Globus pallidus (tissue), 1 donor: ENCODE results near the gene ANKS1B.
"Not testable (repeated sequence)": the region's sequence is repeated elsewhere in the genome, so short reads cannot be mapped to it uniquely, and the experiment has no call there.

Experiments used
- DNase-seq: peaks from one replicate; pipeline ENCODE4 v3.0.0-alpha.2; 2015; ENCODE audit warnings: low spot score

ANKS1B gene

DNA sequence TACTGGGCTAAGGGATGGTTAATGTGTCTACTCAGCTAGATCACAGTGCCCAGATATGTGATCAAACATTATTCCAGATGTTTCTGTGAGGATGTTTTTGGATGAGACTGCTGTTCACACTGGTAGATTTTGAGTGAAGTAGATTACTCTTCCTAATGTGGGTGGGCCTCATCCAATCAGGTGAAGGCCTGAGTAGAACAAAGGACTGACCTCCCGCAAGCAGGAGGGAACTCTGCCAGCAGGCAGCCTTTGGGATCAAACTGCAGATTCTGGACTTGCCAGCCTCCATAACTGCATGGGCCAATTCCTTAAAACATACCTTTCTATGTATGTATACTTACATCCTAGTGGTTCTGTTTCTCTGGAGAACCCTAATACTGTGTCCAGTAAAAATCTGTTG is 1120.4 kb downstream of the ANKS1B start:
- DNase-seq = no peak

DNA sequence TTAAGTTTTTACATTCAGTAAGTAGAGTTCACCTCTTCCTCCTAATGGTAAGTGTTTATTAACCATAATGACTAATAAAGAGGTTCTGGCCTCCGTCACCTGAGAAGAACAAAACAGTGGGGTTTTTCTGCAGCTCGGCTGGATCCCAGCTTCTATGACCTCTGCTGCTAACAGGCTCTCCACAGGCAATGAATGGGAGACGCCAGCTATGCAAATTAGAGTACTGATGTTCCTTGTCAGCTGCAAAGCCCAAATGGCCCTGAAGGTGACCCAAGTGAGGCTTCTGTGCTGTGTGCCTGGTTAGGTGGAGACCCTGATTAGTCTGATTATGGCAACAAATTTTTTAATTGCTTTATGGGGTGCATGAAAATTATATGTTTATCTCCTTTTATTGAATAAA is 1121.6 kb downstream of the ANKS1B start:
- DNase-seq = peak; percentile 66

DNA sequence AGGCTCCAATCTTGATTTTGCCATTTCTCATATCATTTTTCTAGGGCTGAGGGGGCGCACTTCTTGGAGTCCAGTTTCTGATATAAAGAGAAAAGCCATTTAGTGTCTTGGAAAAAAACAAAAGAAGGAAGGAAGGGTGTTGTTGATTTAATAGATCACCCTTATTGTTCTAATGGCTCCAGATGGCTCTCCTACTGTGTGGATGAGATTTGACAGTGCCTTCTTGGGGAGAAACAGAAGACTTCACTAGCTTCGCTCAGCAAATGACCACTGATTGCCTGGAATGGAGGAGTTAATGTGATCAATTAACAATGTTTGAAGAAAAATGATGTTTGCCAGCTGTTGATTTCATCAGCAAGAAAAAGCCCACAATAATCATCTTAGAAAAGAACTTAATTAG is 1123.5 kb downstream of the ANKS1B start:
- no peak for DNase-seq

DNA sequence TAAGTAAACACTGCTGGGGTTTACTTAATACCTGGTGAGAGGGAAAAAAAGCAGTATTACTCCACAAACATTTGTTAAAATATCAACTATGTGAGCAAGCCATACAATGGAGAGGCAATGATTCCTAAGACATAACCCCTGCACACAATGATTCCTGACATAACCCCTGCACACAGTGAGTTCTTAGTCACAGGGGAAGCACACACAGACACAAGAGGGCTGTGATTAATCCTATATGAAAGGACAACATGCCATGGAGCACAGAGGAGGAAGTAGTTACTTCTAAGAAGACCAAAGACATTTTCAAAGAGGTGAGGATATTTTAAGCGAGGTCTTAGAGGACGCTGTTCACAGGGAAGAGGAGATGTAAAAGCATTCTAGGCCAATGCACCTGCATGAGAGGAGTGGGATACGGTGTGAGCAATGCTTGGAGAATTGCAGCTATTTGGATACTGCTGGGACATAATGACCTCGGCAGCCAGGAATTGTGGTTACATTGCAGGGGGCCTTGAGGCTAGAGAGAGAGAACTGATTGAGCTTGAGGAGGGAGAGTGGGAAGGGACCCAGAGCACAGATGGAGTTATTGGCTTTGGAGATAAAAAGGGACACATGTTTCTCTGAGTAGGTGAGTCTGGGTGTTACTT is 1127.7 kb downstream of the ANKS1B start:
- no peak for DNase-seq

DNA sequence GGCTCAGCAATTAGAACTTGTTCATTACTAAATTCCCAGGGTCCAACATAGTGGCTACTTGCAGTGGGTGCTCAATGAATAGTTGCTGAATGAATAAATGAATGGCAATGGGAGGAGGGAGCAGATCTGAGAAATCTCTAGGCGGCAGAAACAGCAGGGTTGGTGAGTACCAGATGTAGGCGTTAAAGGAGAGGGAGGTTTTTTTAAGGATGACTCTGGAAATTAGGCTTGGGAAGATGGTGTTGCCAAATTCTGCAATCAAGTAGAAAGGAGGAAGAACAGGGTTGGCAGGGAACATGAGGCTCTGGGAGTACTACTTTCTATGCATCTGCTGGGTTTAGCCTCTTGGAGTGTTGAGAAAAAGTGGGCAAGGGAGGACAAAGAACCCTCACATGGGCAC is 1132.6 kb downstream of the ANKS1B start:
- no peak for DNase-seq

DNA sequence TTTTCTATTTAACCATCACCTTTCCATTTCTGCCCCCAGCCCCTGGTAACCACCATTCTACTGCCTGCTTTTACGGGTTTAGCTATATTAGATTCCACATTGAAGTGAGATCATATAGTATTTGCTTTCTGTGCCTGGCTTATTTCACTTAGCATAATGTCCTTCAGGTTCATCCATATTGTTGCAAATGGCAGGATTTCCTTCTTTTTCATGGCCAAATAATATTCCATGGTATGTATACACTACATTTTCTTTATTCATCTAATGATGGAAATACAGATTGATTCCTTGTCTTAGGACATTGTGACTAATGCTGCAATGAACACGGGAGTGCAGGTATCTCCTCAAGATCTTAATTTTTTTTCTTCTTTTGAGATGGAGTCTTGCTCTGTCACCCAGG is 1137.5 kb downstream of the ANKS1B start:
- no peak for DNase-seq

DNA sequence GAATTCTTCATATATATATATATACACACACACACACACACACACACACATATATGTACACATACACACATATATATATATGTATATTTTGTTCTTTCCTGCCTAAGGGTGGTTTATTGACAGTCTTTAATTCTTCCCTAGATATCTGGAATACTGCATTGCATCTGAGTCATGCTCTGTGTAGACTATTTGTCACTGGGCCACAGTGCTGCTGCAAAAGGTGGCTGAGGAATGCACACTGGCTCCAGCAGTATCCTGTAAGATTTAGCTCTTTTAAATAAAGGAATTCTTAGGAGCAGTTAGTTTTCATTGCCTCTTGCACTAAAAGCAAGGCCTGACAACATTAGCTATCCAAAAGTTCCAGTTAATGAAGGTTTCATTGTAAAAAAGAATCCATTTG is 1138.8 kb downstream of the ANKS1B start:
- DNase-seq = no peak

DNA sequence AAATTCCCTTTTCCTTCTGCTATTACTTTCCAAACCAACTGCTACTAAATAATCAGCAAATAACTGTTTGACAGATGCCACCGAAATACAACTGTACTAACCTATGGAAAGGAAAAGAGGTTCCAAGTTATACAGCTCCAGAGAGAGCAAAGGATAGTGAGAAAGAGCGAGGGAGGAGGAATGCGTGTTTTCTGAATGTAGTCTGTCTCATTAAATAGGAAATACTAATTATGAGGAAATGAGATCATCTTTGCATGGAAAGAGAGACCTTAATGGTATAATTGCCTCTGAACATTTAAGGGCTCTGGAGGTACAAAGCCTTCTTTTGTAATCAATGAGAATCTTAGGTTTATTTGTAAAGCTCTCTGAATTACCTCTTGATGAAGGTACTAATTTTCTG is 1144.4 kb downstream of the ANKS1B start:
- no peak for DNase-seq

DNA sequence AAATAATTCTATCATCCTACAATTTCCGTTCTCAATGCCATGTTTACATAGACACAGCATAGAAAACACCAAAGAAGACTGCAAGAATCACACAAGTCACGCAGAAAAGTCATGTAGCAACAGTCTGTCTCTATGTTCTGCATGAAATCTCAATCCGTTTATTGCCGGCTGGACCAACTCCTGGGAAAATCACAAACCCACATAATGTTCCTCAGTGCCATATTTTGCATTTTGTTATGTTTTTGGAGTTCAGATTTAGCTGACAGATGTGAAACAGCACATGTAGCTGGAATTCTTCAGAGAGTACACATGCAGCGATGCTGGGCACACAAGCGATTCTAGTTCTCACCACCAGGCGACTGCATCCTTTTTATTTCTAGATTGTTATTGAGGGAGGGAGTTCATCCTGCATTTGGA is 1146.5 kb downstream of the ANKS1B start:
- DNase-seq = peak; percentile 70

DNA sequence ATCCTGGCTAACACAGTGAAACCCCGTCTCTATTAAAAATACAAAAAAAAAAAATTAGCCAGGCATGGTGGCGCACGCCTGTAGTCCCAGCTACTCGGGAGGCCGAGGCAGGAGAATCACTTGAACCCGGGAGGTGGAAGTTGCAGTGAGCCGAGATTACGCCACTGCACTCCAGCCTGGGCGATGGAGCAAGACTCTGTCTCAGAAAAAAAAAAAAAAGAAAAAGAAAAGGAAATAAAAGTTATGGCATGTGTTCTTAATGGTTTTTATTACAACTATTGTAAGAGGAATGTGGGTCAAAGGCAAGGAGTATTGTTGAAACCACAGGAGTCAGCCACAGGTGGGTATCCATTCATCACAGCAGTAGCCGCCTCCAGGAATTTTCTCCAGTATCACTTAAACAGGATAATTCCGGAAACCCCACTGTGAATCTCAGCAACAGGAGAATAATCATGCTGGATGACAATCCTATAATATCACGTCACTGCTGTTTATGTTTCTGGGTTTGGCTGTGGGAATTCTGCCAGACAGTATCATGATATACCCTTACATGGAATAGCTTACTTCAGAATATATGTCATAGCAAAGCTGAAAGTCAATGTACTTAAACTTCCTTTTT is 1147.5 kb downstream of the ANKS1B start:
- not testable (repeated sequence) for DNase-seq

DNA sequence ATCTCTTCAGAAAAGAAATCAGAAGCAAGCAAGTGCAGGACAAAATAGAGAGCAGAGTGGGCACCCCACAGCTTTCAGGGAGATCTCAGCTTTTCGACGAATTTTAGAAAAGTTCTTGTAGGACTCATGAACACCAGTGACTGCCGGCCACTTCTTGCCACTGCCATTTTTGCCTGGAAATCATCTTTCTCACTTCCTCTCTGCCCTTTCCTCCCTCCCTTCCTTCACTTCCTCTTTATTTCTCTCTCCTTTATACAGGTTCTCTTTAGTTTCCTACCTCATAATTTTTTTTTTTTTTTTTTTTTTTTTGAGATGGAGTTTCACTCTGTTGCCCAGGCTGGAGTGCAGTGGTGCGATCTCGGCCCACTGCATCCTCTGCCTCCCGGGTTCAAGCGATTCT is 1154.1 kb downstream of the ANKS1B start:
- no peak for DNase-seq

DNA sequence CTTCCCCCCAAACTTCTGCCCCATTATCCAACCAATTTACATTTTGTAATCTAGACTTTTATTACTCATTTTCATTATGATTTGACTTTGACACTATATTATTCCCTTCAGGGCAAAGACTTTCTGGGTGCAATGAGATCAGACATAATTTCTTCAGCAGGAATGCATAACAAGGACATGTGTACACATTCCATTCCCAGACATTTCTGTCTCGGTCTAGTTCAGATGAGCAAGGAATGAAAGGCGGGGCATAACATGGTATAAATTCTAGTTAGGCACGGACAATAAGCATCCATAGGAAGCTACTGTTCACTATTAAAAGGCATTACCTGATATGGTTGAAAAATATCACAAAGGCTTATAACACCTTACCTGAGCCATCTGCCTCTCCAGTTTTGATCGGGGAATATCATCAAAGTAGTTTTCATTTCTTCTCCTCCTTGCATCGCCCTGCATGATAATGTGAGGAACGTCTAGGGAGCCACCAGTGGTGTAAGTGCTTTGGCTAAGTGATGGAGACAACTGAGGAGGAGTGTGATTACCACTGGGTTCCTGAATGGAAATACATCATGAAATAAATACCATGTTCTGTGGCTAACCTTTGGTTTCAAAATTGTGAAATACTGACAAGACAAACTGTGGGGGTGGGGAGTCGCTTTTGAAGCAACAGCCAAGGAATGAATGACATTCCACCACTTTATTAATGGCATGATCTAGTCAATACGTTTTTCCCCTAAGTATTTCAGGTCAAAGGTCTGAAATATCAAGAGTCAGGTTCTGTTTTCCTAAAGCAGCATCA is 1155.7 kb downstream of the ANKS1B start:
- DNase-seq = no peak

DNA sequence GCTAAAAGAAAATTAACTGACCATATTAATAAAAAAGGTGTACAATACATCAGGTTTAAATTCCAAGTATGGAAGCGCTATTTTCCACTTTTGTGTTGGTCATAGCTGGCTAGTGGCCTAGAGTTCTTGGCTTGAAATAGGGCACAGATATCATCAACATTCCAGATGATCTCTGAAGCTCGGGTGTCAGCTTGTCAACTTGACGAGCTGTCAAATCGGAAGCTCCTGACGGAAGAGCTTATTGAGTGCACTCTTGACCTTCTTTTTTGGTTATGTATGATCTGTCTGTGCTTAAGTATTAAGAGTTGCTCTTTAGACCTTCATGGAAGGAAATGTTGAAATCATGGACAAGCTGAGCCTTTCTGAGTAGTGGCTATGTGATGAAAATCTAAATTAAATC is 1161.7 kb downstream of the ANKS1B start:
- DNase-seq = peak; percentile 43

DNA sequence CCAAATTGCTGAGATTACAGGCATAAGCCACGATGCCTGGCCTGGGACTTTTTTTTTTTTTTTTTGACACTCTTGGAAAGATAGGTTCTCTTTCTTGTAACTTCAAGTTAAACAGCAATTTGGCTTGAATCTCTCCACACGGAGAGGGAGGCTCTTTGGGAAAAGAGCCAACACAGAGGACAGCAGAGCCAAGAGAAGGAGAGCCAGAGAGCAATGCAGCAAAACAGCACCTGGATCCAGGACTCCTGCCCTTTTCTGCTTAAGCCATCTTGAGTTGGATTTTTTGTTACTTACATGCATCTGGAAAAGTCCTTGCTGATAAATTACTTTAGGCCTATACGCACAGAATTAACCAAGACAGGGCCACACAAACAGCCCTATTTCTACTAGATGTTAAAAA is 1162.9 kb downstream of the ANKS1B start:
- no peak for DNase-seq

DNA sequence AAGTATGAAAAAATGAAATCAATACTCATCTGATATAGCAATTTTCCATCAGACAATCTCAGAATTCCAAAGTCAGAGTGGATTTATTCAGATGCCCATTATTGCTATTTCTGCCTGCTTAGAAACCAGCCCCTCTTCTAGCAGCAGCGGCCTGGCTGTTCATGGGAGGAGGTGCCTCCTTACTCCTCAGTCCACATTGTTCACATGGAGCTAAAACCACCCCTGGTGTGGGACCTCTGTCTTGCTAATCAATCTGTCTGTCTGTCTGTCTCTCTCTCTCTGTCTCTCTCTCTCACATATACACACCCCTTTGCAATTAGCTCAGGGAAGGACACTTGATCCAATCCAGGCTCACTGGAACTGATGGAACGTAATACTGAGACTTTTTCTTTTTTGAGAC is 1163.5 kb downstream of the ANKS1B start:
- DNase-seq = no peak

DNA sequence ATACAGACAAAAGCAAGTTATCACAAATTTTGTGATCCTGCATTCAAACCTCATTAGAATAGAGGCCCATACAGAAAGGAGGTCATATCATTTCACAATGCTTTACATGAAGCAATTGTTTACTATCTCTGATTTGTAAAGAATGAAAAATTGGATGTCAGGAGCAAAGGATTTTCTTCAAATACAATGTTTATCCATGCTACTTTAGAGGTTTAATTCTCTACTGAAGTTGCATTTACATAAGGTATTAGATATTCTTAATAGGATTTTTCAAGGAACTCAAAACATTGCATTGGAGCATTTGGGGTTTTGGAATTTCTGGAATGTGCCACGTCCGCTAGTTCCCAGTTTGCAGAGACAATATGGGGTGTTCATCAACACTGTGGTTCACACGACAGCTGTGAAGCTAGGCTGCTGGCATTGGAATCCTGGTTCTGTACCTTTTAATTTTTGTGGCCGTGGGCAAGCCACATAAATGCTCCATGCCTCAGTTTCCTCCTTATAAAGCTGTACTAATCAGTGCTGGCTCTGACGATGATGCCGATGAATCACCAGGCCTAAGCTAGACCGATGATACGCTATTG is 1164.8 kb downstream of the ANKS1B start:
- no peak for DNase-seq

DNA sequence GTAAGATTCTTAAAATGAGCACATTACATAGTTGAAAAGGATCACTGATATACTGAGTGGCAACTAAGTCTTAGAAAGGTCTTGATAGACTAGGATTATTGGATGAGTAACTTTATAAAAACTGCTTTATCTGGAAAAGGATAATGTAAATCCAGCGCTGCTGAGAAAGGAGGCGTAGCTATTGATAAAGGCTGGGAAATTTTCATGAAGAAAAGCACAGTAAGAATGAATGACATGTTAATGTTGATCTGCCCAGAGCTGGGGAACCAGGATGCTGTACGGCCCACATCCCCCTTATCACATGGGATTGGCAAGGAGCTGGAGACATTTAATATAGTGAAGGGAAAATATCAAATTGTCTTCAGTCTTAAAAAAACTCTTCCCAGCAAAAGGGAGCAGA is 1165.7 kb downstream of the ANKS1B start:
- no peak for DNase-seq

DNA sequence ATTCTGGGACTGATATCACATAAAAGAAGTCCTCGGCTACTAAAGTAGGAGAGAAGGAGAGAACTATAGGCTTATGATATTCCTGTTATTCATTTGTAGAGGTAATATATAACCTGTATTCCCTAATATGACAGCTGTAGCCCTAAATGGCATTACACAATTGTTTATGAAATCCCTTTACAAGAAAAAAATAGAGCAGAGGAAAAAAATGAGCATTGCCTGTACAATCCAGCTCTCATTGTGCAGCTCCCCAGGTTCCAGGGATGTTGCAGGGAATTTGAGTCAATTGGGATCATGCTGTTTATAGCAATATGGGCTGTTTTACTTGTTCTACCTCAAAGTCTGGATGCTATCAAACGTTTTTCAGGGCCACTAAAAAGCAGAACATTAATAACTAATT is 1166.5 kb downstream of the ANKS1B start:
- no peak for DNase-seq

DNA sequence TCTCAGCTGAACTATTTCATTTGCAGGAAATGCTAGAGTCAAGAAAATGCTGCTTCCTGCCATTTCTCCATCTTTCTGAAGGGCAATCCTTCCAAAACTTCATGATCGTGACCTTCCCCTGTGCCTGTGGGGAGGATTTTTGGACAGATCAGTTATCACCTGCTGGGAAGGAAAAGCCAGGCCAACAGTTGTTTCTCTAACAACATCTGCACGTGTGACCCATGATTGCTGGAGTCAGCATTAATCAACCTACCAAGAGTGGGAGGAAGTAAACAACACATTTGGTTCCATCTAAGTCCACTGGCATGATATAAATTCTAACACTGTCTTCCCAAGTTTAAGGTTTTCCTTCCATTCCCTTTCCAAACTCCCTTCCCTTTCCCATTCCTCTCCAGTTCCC is 1167.0 kb downstream of the ANKS1B start:
- no peak for DNase-seq

DNA sequence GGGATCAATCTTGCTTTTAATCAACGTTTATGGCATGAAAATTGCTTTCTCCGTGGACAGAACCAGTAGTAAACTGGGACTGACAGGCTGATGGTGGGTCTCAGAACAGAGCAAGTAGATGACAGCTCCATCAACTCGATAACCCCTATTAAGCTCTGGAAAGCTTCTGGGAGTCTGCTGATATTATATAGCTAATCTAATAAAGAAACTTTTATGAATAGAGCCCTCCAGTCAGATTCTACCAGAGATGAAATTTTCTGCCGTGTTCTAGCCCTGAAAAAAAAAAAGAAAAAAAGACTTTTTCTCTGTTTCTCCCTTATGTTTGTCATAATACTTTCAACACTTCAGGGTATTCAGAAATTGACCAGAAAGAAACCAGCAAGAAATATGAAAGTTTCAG is 1168.0 kb downstream of the ANKS1B start:
- DNase-seq = no peak

DNA sequence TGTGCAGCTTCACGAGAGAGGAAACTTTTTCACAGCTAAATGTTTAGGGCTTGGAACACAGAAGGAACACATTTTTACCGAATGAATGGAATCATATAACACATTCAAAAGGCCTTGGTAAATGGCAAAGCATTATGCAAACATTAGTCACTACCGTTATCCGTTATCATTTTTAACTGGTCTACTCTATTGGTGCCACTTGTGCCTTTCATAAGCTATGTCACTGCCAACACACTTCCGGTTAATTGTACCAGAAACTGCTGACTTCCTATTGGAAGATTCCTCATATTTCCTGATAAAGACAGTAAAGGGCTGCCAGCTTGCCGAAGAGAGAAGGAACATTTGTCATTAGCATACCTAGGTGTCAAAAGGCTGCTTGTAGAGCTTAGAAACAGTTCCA is 1170.5 kb downstream of the ANKS1B start:
- DNase-seq = no peak

DNA sequence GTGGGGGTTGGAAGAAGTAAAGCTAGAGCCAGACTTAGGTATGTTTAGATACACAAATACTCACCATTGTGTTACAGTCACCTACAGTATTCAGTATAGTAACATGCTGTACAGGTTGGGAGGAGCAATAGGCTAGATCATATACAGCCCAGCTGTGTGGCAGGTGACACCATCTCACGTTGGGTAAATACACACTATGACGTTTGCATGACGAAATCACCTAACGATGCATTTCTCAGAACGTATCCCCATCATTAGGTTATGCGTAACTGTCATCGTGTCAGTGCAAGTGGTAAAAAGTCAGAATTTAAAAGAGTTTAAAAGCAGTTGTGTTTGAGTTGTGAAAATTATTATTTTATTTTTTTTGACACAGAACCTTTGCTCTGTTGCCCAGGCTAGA is 1172.5 kb downstream of the ANKS1B start:
- DNase-seq = no peak

DNA sequence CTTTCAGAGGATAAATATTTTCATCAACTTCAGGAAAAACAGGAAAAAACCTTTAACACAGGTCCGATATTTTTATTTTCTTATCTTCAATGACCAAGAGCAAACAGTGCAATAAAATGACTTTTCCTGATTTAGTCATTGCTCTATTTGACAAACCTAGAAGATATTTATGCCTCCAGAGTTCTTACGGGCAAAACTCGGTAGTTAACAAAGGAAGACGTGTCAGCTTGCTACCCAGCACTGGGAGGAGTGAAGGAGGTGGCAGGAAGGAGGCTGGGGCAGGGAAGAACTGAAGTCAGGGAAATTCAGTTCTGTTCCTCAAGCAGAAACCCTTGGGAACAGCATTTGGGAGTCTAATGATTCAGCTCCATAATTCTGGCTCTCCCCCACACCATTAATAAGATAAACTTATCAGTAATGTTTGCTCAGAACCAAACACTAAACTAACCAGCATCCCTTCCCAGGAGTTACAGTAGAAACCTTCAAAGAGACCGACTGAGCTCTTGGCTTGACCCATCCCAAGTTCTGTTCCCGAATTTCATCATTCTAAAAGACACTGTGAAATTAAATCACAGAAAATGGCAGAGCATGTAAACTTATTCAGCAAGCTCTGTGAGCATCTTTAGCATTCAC is 1176.4 kb downstream of the ANKS1B start:
- DNase-seq = no peak
